GM18867 (cell line): Measurements from ENCODE around the gene CTDSPL2.
"Not testable (repeated sequence)": the region's sequence is repeated elsewhere in the genome, so short reads cannot be mapped to it uniquely, and the experiment has no call there.

Source experiments
- ATAC-seq: cut with Tn5 transposase; IDR thresholded peaks from one replicate; pipeline ENCODE4 v1.9.1; 2021; ENCODE audit warnings: mild to moderate bottlenecking, moderate library complexity; ENCODE audit not compliant: unreplicated experiment

The CTDSPL2 gene

DNA sequence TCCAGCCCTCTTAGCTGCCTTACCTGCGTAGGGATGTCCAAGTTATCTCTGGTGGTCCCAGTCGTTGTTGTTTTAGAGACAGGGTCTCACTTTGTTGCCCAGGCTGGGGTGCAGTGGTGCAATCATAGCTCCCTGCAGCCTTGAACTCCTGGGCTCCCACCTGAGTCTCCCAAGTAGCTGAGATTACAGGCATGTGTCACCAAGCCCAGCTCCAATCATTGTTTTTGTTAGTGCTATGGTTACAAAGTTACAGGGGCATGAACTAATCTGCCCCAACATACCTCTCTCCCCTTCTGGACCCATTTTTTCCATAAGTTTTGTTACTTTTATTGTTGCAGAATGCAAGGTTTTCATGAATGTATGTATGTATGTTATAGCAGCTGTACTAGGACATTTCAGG lies 54.7 kb downstream of the CTDSPL2 start:
- ATAC-seq = no peak

DNA sequence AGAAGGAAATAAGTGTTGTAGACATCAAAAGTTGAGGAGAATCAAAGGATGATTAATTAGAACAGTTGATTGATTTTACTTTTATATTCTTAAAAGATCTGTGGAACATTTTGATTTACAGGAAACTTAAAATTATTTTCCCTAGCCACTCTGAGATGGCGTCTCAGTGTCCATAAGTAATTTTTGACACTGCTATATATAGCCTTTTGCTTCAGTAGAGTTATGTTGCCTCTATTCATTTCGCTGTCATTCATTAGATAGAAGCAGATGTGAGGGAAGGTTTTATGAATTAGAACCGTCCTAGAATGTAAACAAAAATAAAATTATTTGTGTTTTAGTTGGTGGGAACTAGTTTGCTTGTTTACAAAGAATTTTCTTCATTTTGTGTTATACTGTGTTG lies 58.5 kb downstream of the CTDSPL2 start:
- ATAC-seq = no peak

DNA sequence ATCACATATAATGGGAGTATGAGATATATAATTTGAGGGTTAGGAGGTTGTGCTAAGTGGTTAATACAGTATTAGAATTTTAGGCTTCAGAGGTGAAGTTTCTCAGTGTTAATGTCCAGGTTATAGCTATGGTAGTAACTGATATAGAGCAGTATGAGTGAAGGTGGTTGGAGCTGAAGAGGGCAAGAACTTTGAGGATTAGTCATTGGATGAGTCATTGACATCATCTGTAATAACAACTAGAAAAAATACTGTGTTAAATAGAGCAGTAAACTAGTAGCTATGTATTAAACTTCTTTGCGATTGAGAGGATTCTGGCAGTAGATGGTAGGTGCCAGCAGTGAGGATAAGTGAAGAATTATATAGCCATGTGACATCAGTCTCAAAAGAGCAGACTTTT lies 62.0 kb downstream of the CTDSPL2 start:
- no peak for ATAC-seq

DNA sequence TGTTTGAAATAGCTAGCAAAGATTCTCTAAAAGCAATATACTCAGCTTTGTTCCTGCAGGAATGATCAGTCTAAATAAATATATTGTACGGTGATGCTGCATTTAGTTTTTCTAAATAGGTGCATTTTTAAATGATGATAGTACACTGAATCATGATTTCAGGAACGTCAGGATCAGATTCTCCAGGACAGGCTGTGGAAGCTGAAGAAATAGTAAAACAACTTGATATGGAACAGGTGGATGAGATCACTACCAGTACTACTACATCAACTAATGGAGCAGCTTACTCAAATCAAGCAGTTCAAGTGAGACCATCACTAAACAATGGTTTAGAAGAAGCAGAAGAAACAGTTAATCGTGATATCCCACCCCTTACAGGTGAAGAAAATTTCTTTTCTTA lies 63.2 kb downstream of the CTDSPL2 start:
- ATAC-seq = no peak

DNA sequence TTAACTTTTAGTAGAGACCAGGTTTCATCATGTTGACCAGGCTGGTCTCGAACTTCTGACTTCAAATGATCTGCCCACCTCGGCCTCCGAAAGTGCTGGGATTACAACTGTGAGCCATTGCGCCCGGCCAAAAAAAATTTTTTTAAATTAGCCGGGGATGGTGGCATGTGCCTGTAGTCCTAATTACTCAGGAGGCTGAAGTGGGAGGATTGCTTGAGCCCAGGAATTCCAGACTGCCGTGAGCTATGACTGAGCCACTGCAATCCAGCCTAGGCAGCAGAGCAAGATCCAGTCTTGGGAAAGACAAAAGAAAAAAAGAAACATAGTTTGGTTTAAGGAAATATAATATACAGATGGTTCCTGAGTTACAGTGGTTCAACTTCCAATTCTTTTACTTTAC lies 64.6 kb downstream of the CTDSPL2 start:
- ATAC-seq = no peak

DNA sequence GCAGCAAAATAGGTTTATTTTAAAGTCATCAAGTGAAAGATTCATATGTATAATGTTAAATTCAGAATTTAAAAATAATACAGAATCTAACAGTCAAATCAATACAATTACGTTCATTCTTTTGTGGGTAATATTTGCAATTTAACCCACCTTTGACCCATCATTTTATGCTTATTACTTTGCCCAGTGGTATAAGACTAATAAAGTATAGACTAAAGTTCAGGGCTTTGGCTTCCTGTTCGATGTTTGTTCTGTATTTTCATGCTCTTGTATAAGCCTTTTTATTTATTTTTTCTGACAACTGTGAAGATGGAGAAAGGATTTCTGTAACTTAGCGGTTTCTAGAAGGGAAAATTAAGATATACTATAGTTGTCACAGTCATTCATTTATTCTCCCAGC lies 65.2 kb downstream of the CTDSPL2 start:
- ATAC-seq = no peak

DNA sequence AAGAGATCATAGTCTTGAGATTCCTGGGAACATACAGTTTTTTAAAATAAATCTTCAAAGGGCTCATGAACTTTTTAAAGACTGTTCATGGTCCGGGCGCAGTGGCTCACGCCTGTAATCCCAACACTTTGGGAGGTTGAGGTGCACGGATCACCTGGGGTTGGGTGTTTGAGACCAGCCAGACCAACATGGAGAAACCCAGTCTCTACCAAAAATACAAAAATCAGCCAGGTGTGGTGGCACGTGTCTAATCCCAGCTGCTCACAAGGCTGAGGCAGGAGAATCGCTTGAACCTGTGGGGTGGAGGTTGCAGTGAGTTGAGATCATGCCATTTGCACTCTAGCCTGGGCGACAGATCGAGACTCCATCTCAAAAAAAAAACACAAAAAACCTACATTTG lies 68.1 kb downstream of the CTDSPL2 start:
- no peak for ATAC-seq

DNA sequence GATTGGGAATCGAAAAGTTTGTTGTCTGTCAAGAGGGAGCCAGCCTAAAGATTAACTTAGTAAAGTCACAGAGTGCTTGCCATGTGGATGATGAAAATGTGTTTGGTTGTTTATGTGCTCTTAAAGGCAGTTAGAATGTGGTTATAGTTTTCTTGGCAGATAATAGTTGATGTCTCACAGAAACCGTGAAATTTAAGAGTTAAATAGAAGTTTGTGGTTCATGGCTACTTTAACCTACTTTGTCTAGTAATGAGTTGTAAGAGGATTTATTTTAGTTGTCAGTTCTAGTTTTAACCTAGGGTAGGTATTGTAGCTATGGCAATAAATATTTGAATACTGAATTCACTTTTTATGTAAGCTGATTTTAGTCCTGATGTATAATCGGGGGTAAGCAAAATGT lies 73.1 kb downstream of the CTDSPL2 start:
- ATAC-seq = no peak

DNA sequence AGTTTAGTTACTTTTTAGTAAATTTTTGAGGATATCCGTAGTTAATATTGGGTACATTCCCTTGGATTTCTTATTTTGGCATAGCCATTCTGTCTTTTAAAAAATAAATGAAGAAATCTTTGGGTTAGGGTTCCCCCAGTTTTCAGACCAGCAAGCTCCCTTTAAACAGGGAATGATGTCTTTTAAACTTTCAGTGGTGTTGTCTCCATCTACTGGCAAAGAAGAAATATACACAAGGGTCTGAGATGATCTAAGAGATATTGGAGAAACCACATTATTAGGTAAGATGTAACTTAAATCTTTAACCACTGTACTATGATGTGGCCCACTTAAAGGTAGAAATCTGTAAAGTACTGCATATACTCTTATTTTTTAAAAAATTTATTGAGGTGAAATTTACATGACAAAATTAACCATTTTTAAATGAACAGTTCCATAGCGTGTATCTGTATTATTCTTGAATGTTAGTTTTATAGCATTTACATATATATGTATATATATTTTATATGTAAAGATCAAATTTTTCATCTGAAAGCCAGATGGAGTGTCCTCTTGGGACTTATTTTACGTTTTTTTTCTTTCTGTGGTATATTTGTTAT lies 74.4 kb downstream of the CTDSPL2 start:
- no peak for ATAC-seq

DNA sequence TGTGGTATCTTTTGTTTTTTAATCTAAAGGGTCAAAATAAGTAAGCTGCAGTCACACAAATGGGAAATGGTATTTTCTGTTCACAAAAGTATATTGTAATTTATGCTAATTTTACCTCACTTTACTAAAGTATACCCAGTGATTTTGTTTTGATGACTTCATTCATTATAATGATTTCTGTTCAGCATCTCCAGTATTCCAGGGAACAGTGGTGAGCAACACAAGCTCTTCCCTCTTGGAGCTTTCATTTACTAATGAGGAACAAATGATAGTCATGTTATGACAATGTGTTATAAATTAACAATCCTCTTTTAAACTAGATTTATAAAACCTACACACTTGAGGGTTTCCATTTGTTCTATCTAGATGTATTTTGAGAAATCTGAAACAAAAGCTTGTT lies 89.0 kb downstream of the CTDSPL2 start:
- no peak for ATAC-seq

DNA sequence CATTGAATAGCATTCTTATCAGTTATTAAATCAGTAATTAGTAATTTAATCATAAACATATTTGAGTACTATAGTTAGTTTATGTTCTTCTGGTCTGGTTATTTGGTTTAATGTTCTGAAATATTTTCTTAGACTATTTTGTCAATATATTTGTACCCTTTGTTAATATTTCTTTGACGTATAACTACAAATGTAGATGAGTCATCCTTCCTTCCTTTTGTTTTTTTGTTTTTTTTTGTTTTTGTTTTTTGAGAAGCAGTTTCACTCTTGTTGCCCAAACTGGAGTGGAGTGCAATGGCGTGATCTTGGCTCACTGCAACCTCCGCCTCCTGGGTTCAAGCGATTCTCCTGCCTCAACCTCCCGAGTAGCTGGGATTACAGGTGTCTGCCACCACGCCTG lies 92.1 kb downstream of the CTDSPL2 start:
- no peak for ATAC-seq

DNA sequence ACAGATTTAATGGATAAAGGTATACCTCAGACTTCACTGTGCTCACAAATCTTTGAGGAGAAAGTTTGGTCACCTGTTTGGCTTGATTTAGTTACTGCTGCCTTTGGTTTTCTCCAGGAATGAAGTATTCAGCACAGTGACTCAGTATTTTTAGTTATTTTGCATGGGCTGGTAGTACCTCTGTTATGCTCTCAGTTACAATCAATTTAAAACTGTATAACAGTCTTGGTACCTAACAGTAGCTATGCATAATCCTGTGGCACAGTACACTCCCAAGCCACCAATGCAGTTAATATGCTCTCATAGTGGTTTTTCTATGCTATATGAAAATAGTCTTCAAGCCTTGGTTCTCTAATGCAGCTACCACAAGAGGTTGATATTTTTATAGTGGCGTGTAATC lies 97.6 kb downstream of the CTDSPL2 start:
- no peak for ATAC-seq

DNA sequence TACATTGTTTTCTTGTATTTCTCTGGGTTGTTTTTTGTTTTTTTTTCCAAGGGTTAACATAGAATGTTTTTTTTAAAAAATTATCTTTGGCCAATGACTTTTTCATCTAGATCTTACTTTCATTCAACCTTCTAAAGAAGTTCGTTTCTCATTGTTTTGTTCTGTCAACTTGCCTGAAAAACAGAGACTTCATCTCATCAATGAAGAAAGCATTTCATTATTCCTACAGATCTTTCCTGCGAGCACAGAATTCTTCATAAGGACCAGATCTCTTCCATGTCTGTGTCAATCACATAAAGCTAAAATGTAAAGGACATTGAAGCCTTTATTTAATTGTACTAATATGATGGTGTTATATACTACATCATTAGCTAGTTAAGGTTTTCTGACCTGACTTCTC lies 99.8 kb downstream of the CTDSPL2 start:
- ATAC-seq = no peak

DNA sequence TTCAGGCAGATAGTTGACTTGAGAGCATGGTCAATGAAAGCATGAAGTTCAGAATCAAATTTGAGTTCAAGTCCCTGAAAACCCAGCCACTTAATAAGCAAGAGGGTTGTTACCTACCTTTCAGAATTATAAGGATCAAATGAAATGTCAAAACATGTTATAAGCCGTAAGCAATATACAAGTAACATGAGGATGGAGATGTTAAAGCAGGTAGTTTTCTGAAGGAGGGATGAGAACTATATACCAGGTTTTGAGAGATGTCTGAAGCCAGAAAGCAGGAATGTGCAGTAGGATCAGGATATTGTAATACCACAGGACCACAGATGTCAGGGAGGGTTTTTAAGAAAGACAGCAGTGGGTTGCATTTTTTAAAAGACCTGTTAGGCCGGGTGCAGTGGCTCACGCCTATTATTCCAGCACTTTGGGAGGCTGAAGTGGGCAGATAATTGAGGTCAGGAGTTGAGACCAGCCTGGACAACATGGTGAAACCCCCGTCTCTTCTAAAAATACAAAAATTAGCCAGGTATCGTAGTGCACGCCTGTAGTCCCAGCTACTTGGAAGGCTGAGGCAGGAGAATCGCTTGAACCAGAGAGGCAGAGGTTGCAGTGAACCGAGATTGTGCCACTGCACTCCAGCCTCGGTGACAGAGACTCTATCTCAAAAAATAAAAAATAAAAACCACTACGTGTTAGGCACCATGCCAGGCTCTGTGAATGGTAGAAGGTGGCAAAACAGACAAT lies 102.6 kb downstream of the CTDSPL2 start:
- no peak for ATAC-seq

DNA sequence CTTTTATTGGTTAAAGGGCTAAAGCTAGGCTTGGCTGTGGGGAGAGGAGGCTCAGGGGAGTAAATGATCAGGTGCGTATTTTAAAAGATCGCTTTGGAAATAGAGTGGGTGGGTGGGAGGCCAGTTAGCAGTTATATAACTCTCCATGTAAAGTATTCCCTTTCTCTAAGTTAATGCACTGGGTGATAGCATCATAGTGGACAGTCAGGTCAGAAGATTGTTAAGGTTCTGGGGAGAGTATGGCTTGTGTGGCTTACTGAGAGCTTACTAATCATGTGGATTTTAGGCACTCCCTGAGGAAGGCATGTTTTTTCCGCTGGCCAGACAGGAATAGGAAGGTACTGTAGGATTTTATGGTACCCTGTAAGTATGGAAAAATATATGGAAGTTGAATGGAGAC lies 103.2 kb downstream of the CTDSPL2 start:
- ATAC-seq = no peak

DNA sequence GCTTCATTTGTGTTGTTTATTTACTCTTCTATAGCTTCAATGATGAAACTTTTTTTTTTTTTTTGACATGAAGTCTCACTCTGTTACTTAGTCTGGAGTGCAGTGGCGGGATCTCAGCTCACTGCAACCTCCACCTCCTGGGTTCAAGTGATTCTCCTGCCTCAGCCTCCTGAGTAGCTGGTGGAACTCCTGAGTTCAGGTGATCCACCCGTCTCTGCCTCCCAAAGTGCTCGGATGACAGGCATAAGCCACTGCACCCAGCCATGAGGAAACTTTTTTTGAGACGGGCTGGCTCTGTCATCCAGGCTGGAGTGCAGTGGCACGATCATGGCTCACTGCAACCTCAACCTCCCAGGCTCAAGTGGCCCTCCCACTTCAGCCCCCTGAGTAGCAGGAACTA lies 104.8 kb downstream of the CTDSPL2 start:
- ATAC-seq = not testable (repeated sequence)

DNA sequence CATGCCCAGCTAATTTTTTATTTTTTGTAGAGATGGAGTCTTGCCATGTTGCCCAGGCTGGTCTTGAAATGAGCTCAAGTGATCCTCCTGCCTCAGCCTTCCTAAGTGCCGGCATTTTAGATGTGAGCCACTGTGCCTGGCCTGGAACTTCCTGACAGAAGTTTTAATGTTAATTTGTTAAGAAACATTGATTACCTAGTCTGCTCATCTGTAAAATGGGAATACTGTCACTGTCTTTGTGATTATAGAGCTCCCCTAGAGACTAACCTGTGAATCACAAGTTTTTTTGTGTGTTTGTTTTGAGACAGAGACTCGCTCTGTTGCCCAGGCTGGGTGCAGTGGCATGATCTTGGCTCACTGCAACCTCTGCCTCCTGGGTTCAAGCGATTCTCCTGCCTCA lies 105.3 kb downstream of the CTDSPL2 start:
- no peak for ATAC-seq

DNA sequence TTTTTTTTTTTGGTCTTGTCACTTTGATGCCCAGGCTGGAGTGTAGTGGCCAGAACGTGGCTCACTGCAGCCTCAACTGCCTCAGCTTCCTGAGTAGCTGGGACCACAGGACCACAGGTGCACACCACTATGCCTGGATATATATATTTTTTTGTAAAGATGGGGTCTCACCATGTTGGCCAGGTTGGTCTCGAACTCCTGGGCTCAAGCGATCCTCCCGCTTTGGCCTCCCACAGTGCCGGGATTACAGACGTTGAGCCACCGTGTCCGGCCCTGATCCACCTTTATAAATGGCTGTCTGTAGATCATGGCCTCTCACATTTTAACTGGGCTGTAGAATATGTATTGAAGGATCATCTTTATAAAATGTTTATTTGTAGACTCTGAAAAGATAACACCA lies 107.7 kb downstream of the CTDSPL2 start:
- ATAC-seq = no peak

DNA sequence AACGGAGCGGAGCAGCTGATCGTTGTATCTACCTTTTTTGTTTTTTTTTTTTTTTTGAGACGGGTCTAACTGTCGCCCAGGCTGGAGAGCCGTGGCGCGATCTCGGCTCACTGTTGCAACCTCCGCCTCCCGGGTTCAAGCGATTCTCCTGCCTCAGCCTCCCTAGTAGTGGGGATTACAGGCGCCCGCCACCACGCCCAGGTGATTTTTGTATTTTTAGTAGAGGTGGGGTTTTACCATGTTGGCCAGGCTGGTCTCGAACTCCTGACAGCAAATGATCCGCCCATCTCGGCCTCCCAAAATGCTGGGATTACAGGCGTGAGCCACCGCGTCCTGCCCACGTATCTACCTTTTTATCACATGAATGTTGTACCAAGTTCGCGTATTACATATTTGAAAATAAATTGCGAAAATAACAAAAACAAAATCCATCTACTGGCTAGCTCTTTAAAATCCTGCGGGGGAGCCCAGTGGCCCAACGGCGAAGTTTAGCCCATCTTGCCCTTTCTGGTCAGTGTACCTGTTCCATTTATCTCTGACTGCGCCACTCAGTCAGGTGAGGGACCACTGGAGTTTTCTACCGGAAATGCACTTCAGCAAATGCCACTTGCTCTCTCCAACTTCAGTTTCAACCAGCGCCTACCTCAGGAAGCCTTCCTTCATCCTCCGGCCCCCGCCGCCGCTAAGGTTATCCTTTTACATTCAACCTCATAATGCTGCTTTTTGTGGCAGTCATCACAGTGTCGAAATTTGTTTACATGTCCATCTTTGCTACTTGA lies 108.3 kb downstream of the CTDSPL2 start:
- ATAC-seq = no peak

DNA sequence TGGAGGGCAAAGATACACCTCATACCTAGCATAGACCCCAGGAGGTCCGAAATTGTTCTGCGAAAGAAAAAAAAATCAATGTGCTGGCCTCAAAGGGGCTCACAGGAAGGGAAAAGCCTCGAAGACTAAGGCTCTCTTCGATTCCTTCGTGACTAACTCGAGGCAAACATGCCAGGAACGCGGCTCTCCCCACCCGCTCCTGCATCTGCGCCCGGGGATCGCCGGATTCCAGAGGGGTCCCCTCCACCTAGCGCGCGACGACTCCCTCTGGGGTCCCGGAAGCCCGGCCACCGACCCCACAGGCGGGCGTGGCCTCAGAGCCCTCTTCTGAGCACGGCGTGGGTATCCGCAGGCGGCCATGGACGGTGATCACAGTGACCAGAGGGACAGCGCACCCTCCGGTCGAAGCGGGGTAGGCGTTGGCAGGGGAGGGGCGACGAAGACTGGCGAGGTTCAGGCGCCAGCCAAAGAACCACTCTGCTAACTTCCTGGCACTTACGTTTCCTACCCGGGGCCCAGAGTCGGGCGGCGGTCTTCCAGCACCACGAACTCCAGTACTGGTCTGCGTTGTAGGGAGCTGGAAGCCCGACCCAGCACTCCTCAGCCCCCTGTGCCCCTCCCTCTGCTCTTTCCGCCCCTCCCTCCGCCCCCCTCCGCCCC lies 109.0 kb downstream of the CTDSPL2 start:
- ATAC-seq = peak; percentile 58

DNA sequence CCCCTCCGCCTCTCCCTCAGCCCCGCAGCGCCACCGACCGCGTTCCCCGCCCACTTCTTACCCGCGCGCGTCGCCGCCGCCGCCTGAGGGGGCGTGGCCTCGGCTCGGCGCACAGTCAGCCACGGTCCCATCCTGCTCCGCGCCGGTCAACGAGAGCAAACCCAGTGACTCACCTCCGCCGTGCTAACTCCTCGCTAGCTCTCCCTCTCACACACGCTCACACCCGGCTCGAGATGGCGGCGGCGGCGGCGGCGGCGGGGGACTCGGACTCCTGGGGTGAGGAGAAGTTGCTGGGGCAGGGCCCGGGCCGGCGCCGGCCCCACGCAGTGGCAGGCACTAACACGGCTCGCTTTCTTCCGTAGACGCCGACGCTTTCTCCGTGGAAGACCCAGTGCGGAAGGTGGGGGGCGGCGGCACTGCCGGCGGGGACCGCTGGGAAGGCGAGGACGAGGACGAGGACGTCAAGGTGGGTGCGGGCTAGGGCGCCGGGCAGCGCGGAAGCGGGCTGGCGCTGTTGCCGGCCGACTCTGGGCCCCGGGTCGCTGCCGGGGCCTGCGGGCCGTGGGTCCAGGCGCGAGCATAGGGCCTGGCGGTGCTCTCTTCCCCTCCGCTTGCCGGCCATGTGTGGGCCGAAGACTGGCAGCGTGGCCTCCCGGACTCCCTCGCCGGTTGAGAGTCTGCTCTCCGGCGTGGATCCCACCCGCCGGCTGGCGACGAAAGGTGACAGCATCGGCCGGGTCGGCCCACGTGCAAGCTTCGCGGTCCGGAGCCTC lies 109.7 kb downstream of the CTDSPL2 start, which contains the start of gene EIF3J:
TSS of gene EIF3J (plus strand) at position 186 of the 773 bp plus-strand sequence. CDS start at position 234, 48 bp downstream.
- ATAC-seq = peak; percentile 84
